ENCODE results near the gene ADI1.
"Not testable (repeated sequence)": the region's sequence is repeated elsewhere in the genome, so short reads cannot be mapped to it uniquely, and the experiment has no call there.

ADI1 gene

GRCh38 chr2:3492475-3492787 lies 26.9 kb downstream of the ADI1 start:
- not testable (repeated sequence) for DNase-seq

- no peak for DNase-seq
Measured at GRCh38 chr2:3491716-3492474, 27.4 kb downstream of the ADI1 start.

DNA sequence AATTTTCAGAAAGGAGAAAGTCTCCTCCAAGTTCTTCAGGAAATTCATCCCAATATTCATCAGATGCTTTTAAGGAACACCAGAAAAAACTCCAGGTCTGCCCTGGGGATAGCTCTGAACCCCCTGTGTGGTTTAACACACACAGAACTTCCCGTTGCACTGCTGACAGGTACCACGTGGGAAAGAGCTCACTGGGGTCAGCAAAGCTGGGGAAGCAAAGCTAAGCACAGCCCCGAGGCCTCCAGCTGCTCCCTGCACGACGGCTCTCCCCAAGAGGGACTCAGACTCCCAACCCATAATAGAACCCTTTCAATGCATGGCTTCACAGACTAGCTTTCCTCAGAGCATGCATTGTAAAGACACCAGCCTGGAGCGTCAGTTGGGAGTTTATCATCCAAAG lies 28.0 kb downstream of the ADI1 start:
- no peak for DNase-seq

GRCh38 chr2:3490191-3491170 lies 28.9 kb downstream of the ADI1 start:
- no peak for DNase-seq

DNA sequence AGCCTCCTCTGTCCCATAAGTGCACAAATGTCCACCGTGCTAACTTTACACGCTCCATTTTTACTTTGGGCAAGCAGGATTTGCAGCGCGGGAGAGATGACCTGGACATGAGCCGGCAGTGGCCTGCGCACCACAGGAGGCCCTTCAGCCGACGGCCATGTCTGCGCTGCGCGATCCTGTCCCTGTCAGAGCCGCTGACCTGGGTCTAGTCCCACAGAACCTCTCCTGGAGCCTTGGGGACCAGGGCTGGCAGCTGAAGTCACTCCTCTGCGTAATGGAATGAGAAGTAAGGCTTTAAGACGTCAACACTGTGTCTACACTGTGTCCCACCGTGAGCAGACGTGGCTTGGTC lies 29.6 kb downstream of the ADI1 start:
- no peak for DNase-seq

GRCh38 chr2:3488855-3489763 lies 30.2 kb downstream of the ADI1 start:
- no peak for DNase-seq

DNA sequence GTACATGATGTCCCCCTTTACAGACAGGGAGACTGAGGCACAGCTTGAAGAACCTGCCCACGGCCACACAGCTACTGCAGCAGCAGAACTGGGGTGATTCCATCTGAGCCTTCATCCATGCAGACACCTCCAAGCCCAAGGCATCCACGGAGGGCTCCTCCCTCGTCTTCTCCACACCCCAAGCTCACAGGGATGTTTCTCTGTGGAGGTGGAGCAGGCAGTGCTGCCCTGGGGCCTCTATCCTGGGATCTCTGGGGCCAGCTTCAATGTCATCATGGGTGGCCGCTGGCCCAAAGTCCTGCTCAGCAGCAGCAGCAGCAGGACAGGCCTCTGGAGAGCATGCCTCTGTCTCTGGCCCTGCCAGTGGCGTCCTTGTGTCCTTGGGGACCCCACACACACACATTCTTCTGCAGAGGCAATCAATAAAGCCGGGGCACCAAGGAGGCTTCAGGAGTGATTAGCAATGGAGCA lies 31.2 kb downstream of the ADI1 start:
- no peak for DNase-seq

DNA sequence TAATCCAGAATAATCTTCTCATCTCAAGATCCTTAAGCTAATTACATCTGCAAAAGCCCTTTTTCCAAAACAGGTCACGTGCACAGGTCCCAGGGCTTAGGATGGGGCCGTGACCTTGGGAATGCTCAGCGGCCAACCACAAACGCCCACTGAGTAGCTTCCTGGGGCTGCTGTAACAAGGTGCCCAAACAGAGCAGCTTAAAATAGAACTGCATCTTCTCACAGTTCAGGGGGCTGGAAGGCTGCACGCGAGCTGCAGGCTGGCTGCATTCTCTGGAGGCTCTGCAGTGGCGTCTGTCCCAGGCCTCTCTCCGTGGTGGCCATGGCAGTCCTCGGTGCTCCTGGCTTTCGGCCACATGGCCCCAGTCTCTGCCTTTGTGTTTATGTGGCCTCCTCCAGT lies 31.9 kb downstream of the ADI1 start:
- no peak for DNase-seq

DNA sequence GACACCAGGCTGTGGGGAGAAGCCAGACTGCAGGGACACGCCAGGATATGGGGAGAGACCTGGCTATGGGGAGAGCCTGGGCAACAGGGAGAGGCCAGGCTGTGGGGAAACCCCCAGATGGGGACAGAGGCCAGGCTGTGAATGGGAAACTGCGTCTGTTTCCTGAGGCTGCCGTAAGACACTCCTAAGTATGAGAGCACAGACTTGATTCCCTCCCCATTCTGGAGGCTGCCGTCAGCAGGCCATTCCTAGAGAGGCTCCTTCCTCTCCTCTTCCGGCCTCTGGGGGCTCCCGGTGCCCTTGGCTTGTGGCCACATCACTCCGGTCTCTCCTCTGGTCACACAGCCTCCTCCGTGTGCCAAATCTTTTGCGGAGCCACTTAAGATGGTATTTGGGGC lies 32.3 kb downstream of the ADI1 start:
- no peak for DNase-seq

- no peak for DNase-seq
Measured at GRCh38 chr2:3486047-3487027, 33.0 kb downstream of the ADI1 start.

DNA sequence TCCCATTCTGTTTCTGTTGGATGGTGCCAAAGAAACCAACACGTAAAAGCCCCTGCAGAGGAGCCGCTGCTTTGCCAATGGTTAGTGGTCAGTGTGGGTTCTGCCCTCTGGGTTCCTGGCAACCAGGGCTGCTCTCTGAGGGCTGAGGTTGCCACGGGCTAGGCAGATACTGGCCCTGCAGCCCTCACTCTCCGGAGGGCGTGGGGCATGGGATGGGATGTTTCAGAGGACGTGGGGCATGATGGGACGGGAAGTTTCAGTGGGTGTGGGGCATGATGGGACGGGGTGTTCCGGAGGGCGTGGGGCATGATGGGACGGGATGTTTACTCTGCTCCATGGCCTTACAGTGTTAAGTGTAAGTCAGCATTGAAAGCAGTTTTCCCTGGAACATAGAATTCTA lies 34.2 kb downstream of the ADI1 start:
- DNase-seq, result no peak

DNA sequence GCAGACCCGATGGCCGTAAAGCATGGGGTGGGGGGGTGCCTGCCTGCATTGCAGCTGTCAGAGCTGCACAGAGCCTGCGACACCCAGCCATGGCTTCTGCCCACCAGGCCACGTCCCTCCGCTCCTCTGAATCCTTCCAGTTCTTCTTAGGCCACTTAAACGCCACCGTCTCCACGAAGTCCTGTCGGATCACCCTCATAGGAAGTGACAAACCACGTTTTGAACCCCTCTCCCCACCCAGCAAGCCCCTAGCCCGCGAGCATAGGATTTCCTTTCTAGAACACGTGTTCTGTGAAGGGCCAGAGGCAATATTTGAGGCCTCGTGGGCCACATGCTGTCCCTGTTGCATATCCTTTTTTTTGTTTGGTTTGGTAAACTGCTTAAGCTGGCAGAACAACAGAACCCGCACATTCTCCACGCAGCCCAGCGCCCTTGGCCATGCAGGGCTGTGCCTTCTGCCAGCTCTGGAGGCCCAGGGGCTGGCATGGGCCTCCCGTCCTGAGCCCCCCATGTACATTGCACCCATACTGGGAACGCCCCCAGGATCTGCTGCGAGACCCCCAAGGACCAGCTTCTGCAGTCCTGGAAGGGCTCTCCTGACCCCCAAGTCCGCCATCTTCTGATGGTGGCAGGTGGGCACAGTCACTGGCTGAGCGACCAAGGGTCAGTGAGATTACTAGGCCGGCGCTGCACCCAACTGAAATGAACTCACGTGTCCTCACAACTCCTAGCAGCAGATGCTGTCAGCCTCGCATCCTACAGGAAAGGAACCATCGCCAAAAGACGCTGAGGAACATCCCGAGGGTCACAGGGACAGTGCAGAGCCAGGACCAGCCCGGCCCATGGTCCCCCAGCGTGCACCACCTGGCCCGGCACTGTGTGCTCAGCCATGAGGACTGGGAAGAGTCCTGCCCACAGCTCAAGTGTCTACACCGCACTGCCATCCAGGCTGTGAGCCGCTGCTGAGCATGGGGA lies 35.1 kb downstream of the ADI1 start:
- DNase-seq, result no peak

DNA sequence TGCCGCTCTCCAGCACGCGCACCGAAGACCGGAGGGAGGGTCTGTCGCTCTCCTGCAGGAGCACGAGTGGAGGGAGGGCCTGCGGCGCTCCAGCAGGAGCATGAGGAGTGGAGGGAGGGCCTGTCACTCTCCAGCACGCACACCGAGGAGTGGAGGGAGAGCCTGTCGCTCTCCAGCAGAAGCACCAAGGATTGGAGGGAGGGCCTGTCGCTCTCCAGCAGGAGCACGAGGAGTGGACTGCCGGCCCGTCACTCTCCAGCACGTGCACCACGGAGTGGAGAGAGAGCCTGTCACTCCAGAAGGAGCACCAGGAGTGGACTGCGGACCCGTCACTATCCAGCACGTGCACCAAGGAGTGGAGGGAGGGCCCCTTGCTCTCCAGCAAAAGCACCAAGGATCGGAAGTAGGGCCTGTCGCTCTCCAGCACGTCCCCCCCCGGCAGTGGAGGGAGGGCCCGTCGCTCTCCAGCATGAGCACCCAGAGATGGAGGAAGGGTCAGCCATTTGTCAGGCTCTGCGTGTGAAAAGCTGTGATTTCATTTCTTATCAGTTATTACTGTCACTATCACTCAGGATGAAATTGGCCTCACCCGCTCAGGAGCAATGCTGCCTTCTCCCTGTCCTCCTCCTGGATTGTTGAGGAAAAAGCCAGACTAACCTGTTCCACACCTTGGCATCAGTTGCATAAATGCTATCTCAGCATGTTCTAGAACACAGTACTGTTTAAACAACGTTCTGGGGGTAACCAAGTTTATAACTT lies 35.9 kb downstream of the ADI1 start:
- no peak for DNase-seq

DNA sequence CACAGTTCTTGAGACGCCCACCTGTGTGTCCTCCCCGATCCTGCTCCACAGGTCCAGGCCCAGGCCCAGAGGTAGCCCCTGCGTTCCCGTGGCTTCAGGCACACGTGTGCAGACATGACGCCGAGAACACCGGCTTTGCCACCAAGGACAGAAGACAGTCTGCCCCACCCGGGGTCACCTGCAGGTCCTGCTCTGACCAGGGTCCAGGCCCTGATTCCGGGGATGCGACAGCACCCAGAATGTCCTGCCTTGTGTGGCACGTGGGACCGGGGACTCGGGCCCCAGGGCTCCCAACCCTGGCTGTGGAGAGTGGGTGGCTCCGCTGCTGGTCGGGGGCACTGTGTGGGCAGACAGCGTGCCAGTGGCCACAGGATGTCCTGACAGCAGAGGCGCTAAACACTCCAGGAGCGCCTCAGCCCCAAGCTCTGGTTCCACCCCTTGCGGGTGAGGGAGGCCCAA lies 36.9 kb downstream of the ADI1 start:
- DNase-seq, result no peak

GRCh38 chr2:3481736-3482362 lies 37.5 kb downstream of the ADI1 start:
- no peak for DNase-seq

DNA sequence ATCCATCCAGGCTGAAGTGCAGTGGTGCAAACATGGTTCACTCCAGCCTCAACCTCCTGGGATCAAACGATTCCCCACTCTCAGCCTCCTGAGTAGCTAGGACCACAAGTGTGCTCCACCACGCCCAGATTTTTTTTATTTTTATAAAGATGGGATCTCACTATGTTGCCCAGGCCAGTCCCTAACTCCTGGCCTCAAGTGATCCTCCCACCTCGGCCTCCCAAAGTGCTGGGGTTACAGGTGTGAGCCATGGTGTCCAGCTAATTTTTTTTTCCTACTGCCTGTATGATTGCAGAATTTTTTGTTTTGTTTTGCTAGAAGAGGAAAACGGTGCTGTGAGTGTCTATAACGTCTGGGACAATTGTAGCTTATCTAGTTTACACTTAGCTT lies 38.3 kb downstream of the ADI1 start:
- DNase-seq, result no peak

- DNase-seq, result no peak
Measured at GRCh38 chr2:3480352-3481010, 38.9 kb downstream of the ADI1 start.

DNA sequence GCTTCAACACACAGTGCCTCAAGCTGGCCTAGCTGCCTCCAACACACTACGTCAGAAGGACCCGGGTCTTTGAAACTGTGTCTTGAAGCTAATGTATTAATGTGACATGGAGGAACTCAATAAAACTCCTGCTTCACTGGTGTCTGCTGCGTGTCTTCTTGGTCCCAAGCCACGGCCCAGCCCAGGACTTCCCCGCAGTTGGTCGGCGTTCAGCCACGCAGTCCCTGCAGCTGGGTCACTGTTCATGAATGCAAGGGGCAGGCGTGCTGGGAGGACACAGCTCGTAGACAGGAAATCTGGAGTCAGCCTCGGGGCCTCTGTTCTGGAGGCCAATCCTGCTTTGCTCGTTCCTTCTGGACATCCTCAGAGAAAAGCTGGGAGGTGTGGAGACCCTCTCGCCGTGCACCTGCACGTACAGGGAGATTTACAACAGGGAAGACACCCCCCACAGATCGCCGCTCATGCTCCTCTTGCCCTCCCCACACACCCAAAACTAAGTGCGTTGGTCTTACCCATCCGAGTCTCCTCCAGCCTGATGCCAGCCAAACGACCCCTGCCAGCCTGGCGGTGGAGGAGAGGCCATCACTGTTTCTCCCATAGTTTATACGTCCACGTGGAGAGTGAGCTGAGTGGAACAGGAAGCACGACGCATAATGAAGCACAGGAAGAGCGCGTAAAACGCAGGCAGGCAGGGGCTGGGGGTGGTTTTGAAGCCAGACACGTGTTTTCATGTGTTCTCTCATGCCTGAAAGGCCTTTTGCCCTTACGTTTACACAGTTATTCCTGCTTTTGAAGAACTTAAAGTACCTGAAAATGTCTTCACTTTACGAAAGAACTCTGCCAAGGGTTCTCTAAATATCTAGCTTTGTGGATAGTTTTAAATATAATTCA lies 39.7 kb downstream of the ADI1 start:
- no peak for DNase-seq
